Smooth muscle cell (in vitro differentiated cells): ENCODE results near the gene PPT1. TPM values are rescaled to one million over a fixed set of nuclear protein-coding genes. Genes with fewer than 3 reads are reported as not detected.
A peak's percentile ranks its signal among the peaks of the same experiment; 100 is the strongest.

ENCODE experiments used
- DNase-seq: peaks from one replicate; lab custom pipeline; 2025; ENCODE audit not compliant: unreplicated experiment; lab: John Stamatoyannopoulos, UW
- H2AFZ ChIP-seq: fragments of 200-600 bp; sonication (generic); 2 replicates; pipeline ENCODE4 v1.6.0; 2016; ENCODE audit warnings: antibody characterized with exemption, low read depth, mild to moderate bottlenecking
- H3F3A ChIP-seq: fragments of 200-600 bp; sonication (generic); 2 replicates; pipeline ENCODE4 v1.6.0; 2017; ENCODE audit warnings: antibody characterized with exemption, low read depth
- H3K27ac ChIP-seq: fragments of 200-600 bp; sonication (generic); 2 replicates; pipeline ENCODE4 v1.5.1; 2016; ENCODE audit warnings: low read depth, mild to moderate bottlenecking
- H3K27me3 ChIP-seq: fragments of 200-600 bp; sonication (generic); 2 replicates; pipeline ENCODE4 v1.6.1; 2016; ENCODE audit warnings: low read depth, mild to moderate bottlenecking
- H3K36me3 ChIP-seq: fragments of 200-600 bp; sonication (generic); 2 replicates; pipeline ENCODE4 v1.5.1; 2016; ENCODE audit warnings: low read depth
- H3K4me1 ChIP-seq: fragments of 200-600 bp; sonication (generic); 2 replicates; pipeline ENCODE4 v1.5.1; 2016; ENCODE audit warnings: low read depth
- H3K4me2 ChIP-seq: fragments of 200-600 bp; sonication (generic); 2 replicates; pipeline ENCODE4 v1.6.0; 2016; ENCODE audit warnings: mild to moderate bottlenecking
- H3K4me3 ChIP-seq: fragments of 200-600 bp; sonication (generic); 2 replicates; pipeline ENCODE4 v1.5.1; 2016; ENCODE audit warnings: mild to moderate bottlenecking
- H3K79me2 ChIP-seq: fragments of 200-600 bp; sonication (generic); 2 replicates; pipeline ENCODE4 v1.6.0; 2016; ENCODE audit warnings: low read depth, mild to moderate bottlenecking
- H3K9ac ChIP-seq: fragments of 200-600 bp; sonication (generic); 2 replicates; pipeline ENCODE4 v1.6.0; 2016; ENCODE audit warnings: low read depth
- H3K9me3 ChIP-seq: fragments of 200-600 bp; sonication (generic); replicated peaks from 2 replicates; pipeline ENCODE4 v1.5.1; 2016; ENCODE audit warnings: low read depth
- H4K20me1 ChIP-seq: fragments of 200-600 bp; sonication (generic); 2 replicates; pipeline ENCODE4 v1.6.0; 2016; ENCODE audit warnings: low read depth
- WGBS: methylation state at CpG from one replicate; pipeline ENCODE4 v1.1.7; 2016; ENCODE audit warnings: low lambda C conversion rate; 5-methylcytosine and 5-hydroxymethylcytosine counted together
- polyA plus RNA-seq: library from polyadenylated mRNA; unstranded; fragments of >200 nt; fragmentation: Nextera tagmentation; extraction: Ambion mirVana; gene quantifications from 2 replicates; pipeline ENCODE4 v1.2.1, GENCODE V29; 2016
- total RNA-seq: library from RNA; depleted of rRNA; stranded (reverse); fragments of >200 nt; gene quantifications from 2 replicates; pipeline ENCODE4 v1.2.3, GENCODE V29; 2014
- TF ChIP-seq, protein P1 (sequence below): fragments of 200-600 bp; sonication (generic); IDR thresholded peaks from 2 replicates; pipeline ENCODE4 v1.5.1; 2017; ENCODE audit warnings: borderline replicate concordance, mild to moderate bottlenecking, antibody characterized with exemption; ENCODE audit not compliant: insufficient read depth, poor library complexity, severe bottlenecking

The PPT1 gene
- total and polyA plus RNA-seq, 2 experiments from 2014 or later = 72.5 to 85.6 TPM

DNA sequence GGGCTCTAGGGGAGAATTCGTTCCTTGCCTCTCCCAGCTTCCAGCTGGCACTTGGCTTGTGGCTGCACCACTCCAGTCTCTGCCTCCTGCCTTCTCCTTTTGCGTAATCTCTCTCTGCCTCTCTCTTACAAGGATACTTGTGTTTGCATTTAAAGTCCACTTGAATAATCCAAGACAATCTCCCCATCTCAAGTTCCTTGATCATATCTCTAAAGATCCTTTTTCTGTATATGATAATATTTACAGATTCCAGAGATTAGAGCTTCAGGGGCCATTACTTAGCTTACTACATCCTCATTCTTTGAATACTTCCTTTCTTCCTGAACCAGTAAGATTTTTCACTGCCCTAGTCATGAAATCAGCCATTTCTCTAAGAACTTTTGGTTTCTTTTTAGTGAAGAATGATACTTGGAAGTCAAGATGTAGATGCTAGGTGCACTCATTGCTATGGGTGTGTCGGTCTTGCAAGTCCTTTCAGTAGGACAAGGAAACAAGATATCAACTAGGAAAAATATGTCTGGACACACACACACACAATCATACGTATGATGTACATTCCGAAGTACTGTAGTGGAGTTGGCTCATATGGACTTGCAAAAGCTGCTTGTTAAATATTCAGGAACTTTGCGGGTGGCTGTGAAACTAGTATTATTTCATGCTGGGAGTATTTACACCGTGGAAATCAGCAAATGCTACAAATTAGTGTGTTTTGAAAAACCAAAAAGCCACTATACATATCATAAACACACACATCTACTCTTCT is 43.3 kb upstream of the PPT1 start:
- no peaks in the 10 kb centered on the region for H3K9me3 ChIP-seq
- H3F3A ChIP-seq = no peaks in the 10 kb centered on the region
- no peaks in the 10 kb centered on the region for H4K20me1 ChIP-seq
- peak overlapping the region; percentile 28 for H2AFZ ChIP-seq
- H3K79me2 ChIP-seq = no peaks in the 10 kb centered on the region
- 86% methylated on average over 7 of the region's 7 CpGs for WGBS
- no peak for DNase-seq
- H3K36me3 ChIP-seq = no peaks in the 10 kb centered on the region
- H3K4me1 ChIP-seq = no peaks in the 10 kb centered on the region
- no peak overlapping the region for H3K9ac ChIP-seq
- no peak overlapping the region for H3K4me3 ChIP-seq
- H3K27me3 ChIP-seq = peaks cover 12% of the 10 kb centered on the region
- H3K4me2 ChIP-seq = no peak overlapping the region
- no peak overlapping the region for H3K27ac ChIP-seq
- TF ChIP-seq, protein P1, sequence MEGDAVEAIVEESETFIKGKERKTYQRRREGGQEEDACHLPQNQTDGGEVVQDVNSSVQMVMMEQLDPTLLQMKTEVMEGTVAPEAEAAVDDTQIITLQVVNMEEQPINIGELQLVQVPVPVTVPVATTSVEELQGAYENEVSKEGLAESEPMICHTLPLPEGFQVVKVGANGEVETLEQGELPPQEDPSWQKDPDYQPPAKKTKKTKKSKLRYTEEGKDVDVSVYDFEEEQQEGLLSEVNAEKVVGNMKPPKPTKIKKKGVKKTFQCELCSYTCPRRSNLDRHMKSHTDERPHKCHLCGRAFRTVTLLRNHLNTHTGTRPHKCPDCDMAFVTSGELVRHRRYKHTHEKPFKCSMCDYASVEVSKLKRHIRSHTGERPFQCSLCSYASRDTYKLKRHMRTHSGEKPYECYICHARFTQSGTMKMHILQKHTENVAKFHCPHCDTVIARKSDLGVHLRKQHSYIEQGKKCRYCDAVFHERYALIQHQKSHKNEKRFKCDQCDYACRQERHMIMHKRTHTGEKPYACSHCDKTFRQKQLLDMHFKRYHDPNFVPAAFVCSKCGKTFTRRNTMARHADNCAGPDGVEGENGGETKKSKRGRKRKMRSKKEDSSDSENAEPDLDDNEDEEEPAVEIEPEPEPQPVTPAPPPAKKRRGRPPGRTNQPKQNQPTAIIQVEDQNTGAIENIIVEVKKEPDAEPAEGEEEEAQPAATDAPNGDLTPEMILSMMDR = no peak

GRCh38 chr1:40133839-40134238 is 36.8 kb upstream of the PPT1 start:
- H3K27ac ChIP-seq = no peak overlapping the region
- H3K4me2 ChIP-seq = no peak overlapping the region
- H2AFZ ChIP-seq = no peak overlapping the region
- no peaks in the 10 kb centered on the region for H4K20me1 ChIP-seq
- H3K9me3 ChIP-seq = no peaks in the 10 kb centered on the region
- 83% methylated on average over 2 of the region's 2 CpGs for WGBS
- no peaks in the 10 kb centered on the region for H3K27me3 ChIP-seq
- H3K79me2 ChIP-seq = no peaks in the 10 kb centered on the region
- no peak for DNase-seq
- H3K4me3 ChIP-seq = no peak overlapping the region
- H3K9ac ChIP-seq = no peak overlapping the region
- H3K36me3 ChIP-seq = no peaks in the 10 kb centered on the region
- H3K4me1 ChIP-seq = no peaks in the 10 kb centered on the region
- TF ChIP-seq, protein P1 = no peak
- no peaks in the 10 kb centered on the region for H3F3A ChIP-seq

GRCh38 chr1:40133312-40133665 is 36.2 kb upstream of the PPT1 start:
- DNase-seq = no peak
- no peaks in the 10 kb centered on the region for H3K4me1 ChIP-seq
- H3K4me2 ChIP-seq = no peak overlapping the region
- no peaks in the 10 kb centered on the region for H3K9me3 ChIP-seq
- no peak overlapping the region for H3K4me3 ChIP-seq
- H3K79me2 ChIP-seq = no peaks in the 10 kb centered on the region
- WGBS = 96% methylated on average over 21 of the region's 21 CpGs
- H3K9ac ChIP-seq = no peak overlapping the region
- H3K27ac ChIP-seq = no peak overlapping the region
- TF ChIP-seq, protein P1 = no peak
- no peaks in the 10 kb centered on the region for H3F3A ChIP-seq
- no peaks in the 10 kb centered on the region for H3K27me3 ChIP-seq
- no peaks in the 10 kb centered on the region for H4K20me1 ChIP-seq
- H2AFZ ChIP-seq = no peak overlapping the region
- H3K36me3 ChIP-seq = no peaks in the 10 kb centered on the region
